Measurements from ENCODE around the gene FBXL14.

GRCh38 chr12:1567852-1568251 lies 26.5 kb downstream of the FBXL14 start:
- TF ChIP-seq KAT7 (CRISPR knock-in tag; IDR thresholded peaks at IDR 0.05; ENCODE audit: borderline replicate concordance) (no peak), ONECUT2 (CRISPR knock-in tag; IDR thresholded peaks at IDR 0.05) (no peak), ZNF382 (CRISPR knock-in tag; IDR thresholded peaks at IDR 0.05; ENCODE audit: borderline replicate concordance) (no peak), ZNF335 (CRISPR knock-in tag; IDR thresholded peaks at IDR 0.05) (no peak)

Measured in HepG2 (cell line).